DOHH2 (cell line): ENCODE data around the gene MCUR1.
A peak's percentile ranks its signal among the peaks of the same experiment; 100 is the strongest.

Experiments used
- H3F3A ChIP-seq: fragments of 200-600 bp; sonication (generic), shearing (Covaris generic); 2 replicates; pipeline ENCODE4 v1.6.0; 2016; ENCODE audit warnings: antibody characterized with exemption, mild to moderate bottlenecking; ENCODE audit not compliant: control insufficient read depth, insufficient read depth
- H3K27ac ChIP-seq: fragments of 200-600 bp; sonication (generic); 2 replicates; pipeline ENCODE4 v1.5.1; 2014; ENCODE audit warnings: low read depth, mild to moderate bottlenecking, low read length, moderate library complexity
- H3K27me3 ChIP-seq: fragments of 200-600 bp; sonication (generic); 2 replicates; pipeline ENCODE4 v1.6.1; 2014; ENCODE audit warnings: mild to moderate bottlenecking, low read length, mixed read lengths; ENCODE audit not compliant: control insufficient read depth
- H3K36me3 ChIP-seq: fragments of 200-600 bp; sonication (generic); 2 replicates; pipeline ENCODE4 v1.6.1; 2014; ENCODE audit warnings: mild to moderate bottlenecking, low read length, moderate library complexity, mixed read lengths; ENCODE audit not compliant: control insufficient read depth
- H3K4me1 ChIP-seq: fragments of 200-600 bp; sonication (generic); 2 replicates; pipeline ENCODE4 v1.6.1; 2014; ENCODE audit warnings: mild to moderate bottlenecking, low read length, mixed read lengths; ENCODE audit not compliant: control insufficient read depth
- H3K4me2 ChIP-seq: fragments of 200-600 bp; sonication (generic); 2 replicates; pipeline ENCODE4 v1.6.0; 2014; ENCODE audit warnings: mild to moderate bottlenecking, low read length, moderate library complexity
- H3K4me3 ChIP-seq: fragments of 200-600 bp; sonication (generic); 2 replicates; pipeline ENCODE4 v1.5.1; 2014; ENCODE audit warnings: mild to moderate bottlenecking, low read length, mixed read lengths
- H3K79me2 ChIP-seq: fragments of 200-600 bp; sonication (generic); 2 replicates; pipeline ENCODE4 v1.6.1; 2014; ENCODE audit warnings: mild to moderate bottlenecking, low read length, mixed read lengths; ENCODE audit not compliant: control insufficient read depth
- H3K9me2 ChIP-seq: fragments of 200-600 bp; sonication (generic); replicated peaks from 2 replicates; pipeline ENCODE4 v1.6.1; 2014; ENCODE audit warnings: mild to moderate bottlenecking, low read length, mixed read lengths; ENCODE audit not compliant: control insufficient read depth
- H3K9me3 ChIP-seq: fragments of 200-600 bp; sonication (generic); 2 replicates; pipeline ENCODE4 v1.6.1; 2014; ENCODE audit warnings: antibody characterized with exemption, low read length, mixed read lengths; ENCODE audit not compliant: control insufficient read depth, insufficient read depth
- H4K20me1 ChIP-seq: fragments of 200-600 bp; sonication (generic); 2 replicates; pipeline ENCODE4 v1.6.0; 2014; ENCODE audit warnings: low read depth, mild to moderate bottlenecking, antibody characterized with exemption, low read length, moderate library complexity; ENCODE audit not compliant: control insufficient read depth, insufficient read depth
- EZH2phosphoT487 ChIP-seq: fragments of 200-600 bp; sonication (generic); IDR thresholded peaks from 2 replicates; pipeline ENCODE4 v1.6.1; 2017; ENCODE audit warnings: borderline replicate concordance, mild to moderate bottlenecking, antibody characterized with exemption, low read length, moderate library complexity, mixed read lengths
- TF ChIP-seq, protein P1 (sequence below): fragments of 200-600 bp; sonication (generic); IDR thresholded peaks from one replicate; pipeline ENCODE4 v1.5.1; 2014; ENCODE audit warnings: antibody characterized with exemption, mild to moderate bottlenecking, low read depth, low read length; ENCODE audit not compliant: poor library complexity, severe bottlenecking

Gene MCUR1

DNA sequence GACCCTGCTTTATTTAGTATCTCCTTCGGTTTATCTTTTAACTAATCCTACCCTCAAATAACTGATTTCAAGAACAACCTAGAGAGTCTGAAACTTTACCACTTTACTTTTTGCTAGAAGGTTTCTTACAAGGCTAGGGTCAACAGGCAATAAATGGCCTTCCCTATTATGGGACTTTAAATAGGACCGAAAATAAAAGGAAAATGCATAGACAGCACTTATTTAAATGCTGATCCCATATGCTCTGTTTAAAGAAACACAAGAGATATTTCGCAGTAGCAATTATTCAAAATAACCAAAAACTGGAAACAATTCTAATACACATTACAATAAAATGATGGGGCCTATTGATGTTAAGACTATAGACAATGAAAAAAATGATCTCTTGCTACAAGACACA lies 13.7 kb downstream of the MCUR1 start:
- peaks cover 55% of the 10 kb centered on the region for H3K36me3 ChIP-seq
- no peaks in the 10 kb centered on the region for H3K4me1 ChIP-seq
- no peaks in the 10 kb centered on the region for H3K79me2 ChIP-seq
- no peak overlapping the region for H3K27ac ChIP-seq
- no peaks in the 10 kb centered on the region for H3K27me3 ChIP-seq
- no peak overlapping the region for H3K4me2 ChIP-seq
- H3K9me3 ChIP-seq: no peaks in the 10 kb centered on the region
- TF ChIP-seq, protein P1, sequence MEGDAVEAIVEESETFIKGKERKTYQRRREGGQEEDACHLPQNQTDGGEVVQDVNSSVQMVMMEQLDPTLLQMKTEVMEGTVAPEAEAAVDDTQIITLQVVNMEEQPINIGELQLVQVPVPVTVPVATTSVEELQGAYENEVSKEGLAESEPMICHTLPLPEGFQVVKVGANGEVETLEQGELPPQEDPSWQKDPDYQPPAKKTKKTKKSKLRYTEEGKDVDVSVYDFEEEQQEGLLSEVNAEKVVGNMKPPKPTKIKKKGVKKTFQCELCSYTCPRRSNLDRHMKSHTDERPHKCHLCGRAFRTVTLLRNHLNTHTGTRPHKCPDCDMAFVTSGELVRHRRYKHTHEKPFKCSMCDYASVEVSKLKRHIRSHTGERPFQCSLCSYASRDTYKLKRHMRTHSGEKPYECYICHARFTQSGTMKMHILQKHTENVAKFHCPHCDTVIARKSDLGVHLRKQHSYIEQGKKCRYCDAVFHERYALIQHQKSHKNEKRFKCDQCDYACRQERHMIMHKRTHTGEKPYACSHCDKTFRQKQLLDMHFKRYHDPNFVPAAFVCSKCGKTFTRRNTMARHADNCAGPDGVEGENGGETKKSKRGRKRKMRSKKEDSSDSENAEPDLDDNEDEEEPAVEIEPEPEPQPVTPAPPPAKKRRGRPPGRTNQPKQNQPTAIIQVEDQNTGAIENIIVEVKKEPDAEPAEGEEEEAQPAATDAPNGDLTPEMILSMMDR: no peak
- H3F3A ChIP-seq: no peaks in the 10 kb centered on the region
- H3K9me2 ChIP-seq: no peaks in the 10 kb centered on the region
- H4K20me1 ChIP-seq: no peaks in the 10 kb centered on the region
- H3K4me3 ChIP-seq: no peak overlapping the region

DNA sequence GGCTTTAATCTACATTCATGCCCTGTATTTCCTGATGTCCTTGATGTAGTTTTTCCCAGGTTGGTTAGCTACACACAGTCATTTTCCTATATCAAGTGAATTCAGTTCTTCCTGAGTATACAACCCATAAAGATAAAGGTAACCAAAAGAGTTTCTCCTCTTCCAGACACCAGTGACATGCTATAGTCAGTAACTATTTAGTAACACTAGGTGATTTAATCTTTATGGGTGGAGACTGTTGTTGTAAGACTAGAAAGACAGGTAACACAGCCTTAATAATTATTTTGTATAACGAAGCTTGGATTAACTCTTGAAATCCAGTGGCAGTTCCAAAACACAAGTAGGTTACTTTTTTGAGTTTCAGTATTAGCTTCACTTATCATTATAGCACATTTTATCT lies 17.6 kb downstream of the MCUR1 start:
- Histone ChIP-seq H3K4me1 (0 out of 2 replicates have a peak, but pooled peaks cover 3% of the 10 kb centered on the region), H3K27me3 (no peaks in the 10 kb centered on the region), H3K79me2 (no peaks in the 10 kb centered on the region), H4K20me1 (no peaks in the 10 kb centered on the region), H3K27ac (no peak overlapping the region), H3F3A (no peaks in the 10 kb centered on the region), H3K4me3 (no peak overlapping the region), H3K36me3 (peaks cover 57% of the 10 kb centered on the region), H3K9me3 (no peaks in the 10 kb centered on the region), H3K9me2 (no peaks in the 10 kb centered on the region), H3K4me2 (no peak overlapping the region)
- TF ChIP-seq, protein P1: no peak
- TF ChIP-seq EZH2phosphoT487: no peak

DNA sequence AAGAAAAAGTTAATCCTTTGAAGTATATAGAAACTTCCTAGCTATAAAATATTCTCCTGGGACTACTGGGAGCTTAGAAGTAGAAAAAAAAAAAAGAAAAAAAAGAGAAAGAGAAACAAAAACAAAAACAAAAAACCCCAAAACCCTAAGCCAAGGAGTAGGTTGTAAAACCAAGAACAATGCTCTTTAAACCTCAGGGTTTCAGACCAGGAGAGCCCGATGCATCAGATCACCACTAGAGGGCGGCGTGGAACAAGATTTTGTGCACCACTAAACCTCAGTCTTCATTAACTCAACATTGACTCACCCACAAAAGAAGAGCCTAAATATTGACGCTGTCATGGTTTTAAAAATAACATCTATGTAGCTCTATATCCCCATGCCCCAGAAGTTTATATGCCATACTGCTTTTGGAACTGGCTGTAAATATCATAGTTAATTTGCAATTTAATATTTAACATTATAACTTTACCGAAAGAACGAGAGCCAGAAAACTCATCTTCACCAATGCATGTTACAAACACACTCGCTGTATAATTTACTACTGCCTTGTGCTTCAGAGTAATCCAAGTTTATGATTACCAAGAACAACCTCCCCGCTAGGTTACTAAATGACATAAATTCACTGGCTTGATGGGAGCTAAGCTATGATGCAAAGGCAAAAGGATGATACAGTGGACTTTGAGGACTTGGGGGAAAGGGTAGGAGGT lies 19.2 kb downstream of the MCUR1 start:
- H3K9me2 ChIP-seq: no peaks in the 10 kb centered on the region
- TF ChIP-seq EZH2phosphoT487: no peak
- TF ChIP-seq, protein P1: peak; percentile 87
- no peaks in the 10 kb centered on the region for H3F3A ChIP-seq
- H3K27ac ChIP-seq: no peak overlapping the region
- H3K9me3 ChIP-seq: no peaks in the 10 kb centered on the region
- no peaks in the 10 kb centered on the region for H3K27me3 ChIP-seq
- no peak overlapping the region for H3K4me2 ChIP-seq
- peaks cover 50% of the 10 kb centered on the region for H3K36me3 ChIP-seq
- H3K4me3 ChIP-seq: no peak overlapping the region
- no peaks in the 10 kb centered on the region for H3K79me2 ChIP-seq
- H4K20me1 ChIP-seq: no peaks in the 10 kb centered on the region
- H3K4me1 ChIP-seq: 0 out of 2 replicates have a peak, but pooled peaks cover 3% of the 10 kb centered on the region
